ENCODE data around the gene NRG4. TPM values are rescaled to one million over a fixed set of nuclear protein-coding genes. Genes with fewer than 3 reads are reported as not detected.

NRG4 gene
- total and polyA plus RNA-seq, 2 experiments from 2014 or later: 0.50 to 1.5 TPM

- no peak for DNase-seq (ENCODE audit: low spot score)
- TF ChIP-seq CTCF (IDR thresholded peaks at IDR 0.05; ENCODE audit: poor library complexity) (no peak), EZH2phosphoT487 (IDR thresholded peaks at IDR 0.05; ENCODE audit: low read depth, severe bottlenecking, unreplicated experiment) (no peak), EZH2 (IDR thresholded peaks at IDR 0.05; ENCODE audit: borderline replicate concordance) (no peak)
- H3K27ac ChIP-seq: no peak overlapping the region
Observed at GRCh38 chr15:75955720-75956119, 56.5 kb downstream of the NRG4 start.

GRCh38 chr15:75952525-75952924, 59.7 kb downstream of the NRG4 start:
- Histone ChIP-seq H3K4me3 (no peak overlapping the region), H3K4me1 (ENCODE audit: insufficient read depth) (no peaks in the 10 kb centered on the region), H3K27me3 (no peaks in the 10 kb centered on the region), H4K20me1 (ENCODE audit: insufficient read depth, poor library complexity, severe bottlenecking) (no peaks in the 10 kb centered on the region), H3K9me3 (ENCODE audit: low read depth) (no peaks in the 10 kb centered on the region), H3K36me3 (replicated peaks; ENCODE audit: insufficient read depth, low read depth) (no peaks in the 10 kb centered on the region), H3K9me2 (replicated peaks; ENCODE audit: insufficient read depth) (no peaks in the 10 kb centered on the region), H2AFZ (no peak overlapping the region), H3K27ac (no peak overlapping the region), H3K4me2 (no peak overlapping the region), H3K79me2 (no peaks in the 10 kb centered on the region)
- TF ChIP-seq EZH2phosphoT487 (IDR thresholded peaks at IDR 0.05; ENCODE audit: low read depth, severe bottlenecking, unreplicated experiment) (no peak), EZH2 (IDR thresholded peaks at IDR 0.05; ENCODE audit: borderline replicate concordance) (no peak), CTCF (IDR thresholded peaks at IDR 0.05; ENCODE audit: poor library complexity) (no peak)
- 91% methylated on average over 4 of the region's 4 CpGs for WGBS (ENCODE audit: low lambda C conversion rate, missing lambda C conversion rate)
- no peak for DNase-seq (ENCODE audit: low spot score)

More at GRCh38 chr15:75955720-75956119, 56.5 kb downstream of the NRG4 start:
- Histone ChIP-seq H3K79me2 (no peaks in the 10 kb centered on the region), H3K4me1 (ENCODE audit: insufficient read depth) (no peaks in the 10 kb centered on the region), H3K9me2 (replicated peaks; ENCODE audit: insufficient read depth) (no peaks in the 10 kb centered on the region), H3K36me3 (replicated peaks; ENCODE audit: insufficient read depth, low read depth) (no peaks in the 10 kb centered on the region), H4K20me1 (ENCODE audit: insufficient read depth, poor library complexity, severe bottlenecking) (no peaks in the 10 kb centered on the region), H3K4me3 (no peak overlapping the region), H3K4me2 (no peak overlapping the region), H3K9me3 (ENCODE audit: low read depth) (no peaks in the 10 kb centered on the region), H3K27me3 (no peaks in the 10 kb centered on the region), H2AFZ (no peak overlapping the region)
- WGBS (ENCODE audit: low lambda C conversion rate, missing lambda C conversion rate): 66% methylated on average over 1 of the region's 1 CpG

- H3K9me2 ChIP-seq (replicated peaks; ENCODE audit: insufficient read depth): no peaks in the 10 kb centered on the region
- H3K27ac ChIP-seq: no peak overlapping the region
- no peak overlapping the region for H3K4me2 ChIP-seq
- TF ChIP-seq EZH2phosphoT487 (IDR thresholded peaks at IDR 0.05; ENCODE audit: low read depth, severe bottlenecking, unreplicated experiment) (no peak), CTCF (IDR thresholded peaks at IDR 0.05; ENCODE audit: poor library complexity) (no peak)
- no peak overlapping the region for H2AFZ ChIP-seq
- WGBS (ENCODE audit: low lambda C conversion rate, missing lambda C conversion rate): 83% methylated on average over 8 of the region's 8 CpGs
- DNase-seq (ENCODE audit: low spot score): no peak
- H3K36me3 ChIP-seq (replicated peaks; ENCODE audit: insufficient read depth, low read depth): no peaks in the 10 kb centered on the region
- H3K79me2 ChIP-seq: no peaks in the 10 kb centered on the region
- H3K4me1 ChIP-seq (ENCODE audit: insufficient read depth): no peaks in the 10 kb centered on the region
- no peaks in the 10 kb centered on the region for H3K9me3 ChIP-seq (ENCODE audit: low read depth)
- no peaks in the 10 kb centered on the region for H4K20me1 ChIP-seq (ENCODE audit: insufficient read depth, poor library complexity, severe bottlenecking)
- H3K4me3 ChIP-seq: no peak overlapping the region
- no peaks in the 10 kb centered on the region for H3K27me3 ChIP-seq
Observed at GRCh38 chr15:75948761-75949296, 63.4 kb downstream of the NRG4 start.

GRCh38 chr15:75947092-75947491, 65.1 kb downstream of the NRG4 start:
- TF ChIP-seq EZH2 (IDR thresholded peaks at IDR 0.05; ENCODE audit: borderline replicate concordance) (no peak), CTCF (IDR thresholded peaks at IDR 0.05; ENCODE audit: poor library complexity) (no peak), EZH2phosphoT487 (IDR thresholded peaks at IDR 0.05; ENCODE audit: low read depth, severe bottlenecking, unreplicated experiment) (no peak)
- Histone ChIP-seq H3K36me3 (replicated peaks; ENCODE audit: insufficient read depth, low read depth) (no peaks in the 10 kb centered on the region), H3K9me2 (replicated peaks; ENCODE audit: insufficient read depth) (no peaks in the 10 kb centered on the region), H2AFZ (no peak overlapping the region), H3K4me2 (no peak overlapping the region), H3K79me2 (no peaks in the 10 kb centered on the region), H3K9me3 (ENCODE audit: low read depth) (no peaks in the 10 kb centered on the region), H4K20me1 (ENCODE audit: insufficient read depth, poor library complexity, severe bottlenecking) (no peaks in the 10 kb centered on the region), H3K4me1 (ENCODE audit: insufficient read depth) (no peaks in the 10 kb centered on the region), H3K4me3 (no peak overlapping the region), H3K27ac (no peak overlapping the region), H3K27me3 (no peaks in the 10 kb centered on the region)
- DNase-seq (ENCODE audit: low spot score): no peak
- WGBS (ENCODE audit: low lambda C conversion rate, missing lambda C conversion rate): 86% methylated on average over 1 of the region's 1 CpG
